Transverse colon (tissue), 4 donors: Measurements from ENCODE around the gene FAM83F. TPM values are rescaled to one million over a fixed set of nuclear protein-coding genes. Genes with fewer than 3 reads are reported as not detected.

Experiments used
- DNase-seq: peaks from one replicate; pipeline ENCODE4 v3.0.0-alpha.2; 2019
- H3K27ac ChIP-seq, 4 donors: fragments of 200-600 bp; sonication (generic); 2 replicates each; pipeline ENCODE4 v1.5.1; 2016 to 2018; ENCODE audit warnings: inconsistent platforms in 4 of 4
- H3K27me3 ChIP-seq: fragments of 200-600 bp; sonication (generic); 2 replicates; pipeline ENCODE4 v1.5.1; 2017; ENCODE audit warnings: inconsistent platforms
- H3K36me3 ChIP-seq, 4 donors: fragments of 200-600 bp; sonication (generic); 2 replicates each; pipeline ENCODE4 v1.5.1; 2017 to 2019; ENCODE audit warnings: inconsistent platforms in 4 of 4
- H3K4me1 ChIP-seq, 4 donors: fragments of 200-600 bp; sonication (generic); 2 replicates each; pipeline ENCODE4 v1.5.1; 2017 to 2020; ENCODE audit warnings: inconsistent platforms in 4 of 4
- H3K4me3 ChIP-seq, 4 donors: fragments of 200-600 bp; sonication (generic); 1 replicate in 1 of 4; 2 replicates in 3 of 4; pipeline versions ENCODE4 v1.5.1 to v1.6.1; 2017 to 2019; ENCODE audit warnings: inconsistent platforms in 4 of 4
- H3K9me3 ChIP-seq, 2 donors: fragments of 200-600 bp; sonication (generic); 2 replicates each; pipeline ENCODE4 v1.5.1; 2017 to 2019; ENCODE audit warnings: inconsistent platforms in 2 of 2
- EP300 ChIP-seq: sonication (generic); formaldehyde crosslinking; IDR thresholded peaks from one replicate; pipeline ENCODE4 v1.6.1; 2017; ENCODE audit warnings: antibody characterized with exemption, low read depth
- POLR2A ChIP-seq: fragments of 450-650 bp; IDR thresholded peaks from one replicate; pipeline ENCODE4 v1.6.1; 2016; ENCODE audit warnings: antibody characterized with exemption, mild to moderate bottlenecking, moderate library complexity
- POLR2AphosphoS5 ChIP-seq, 3 donors: sonication (generic); formaldehyde crosslinking; IDR thresholded peaks; one replicate each; pipeline ENCODE4 v1.6.1; 2016; ENCODE audit warnings: antibody characterized with exemption in 3 of 3
- WGBS, 2 donors: methylation state at CpG; one replicate each; pipeline ENCODE4 v1.1.5; 2018; ENCODE audit warnings: low coverage in 1 of 2; 5-methylcytosine and 5-hydroxymethylcytosine counted together
- in situ Hi-C, 4 donors: fragments of 200-750 bp; cut with MboI; loops; one replicate each; pipeline versions ENCODE4 v1.15.0 to v1.15.1; 2017; ENCODE audit warnings: low sequenced_read_pairs in 3 of 4, low pct_ligation_motif_present in 1 of 4, low pct_unique_long_range_greater_than_20kb in 1 of 4
- intact Hi-C: fragments of 100-400 bp; cut with DNase I; formaldehyde crosslinking; loops from one replicate; pipeline ENCODE4 v1.15.1; 2023; ENCODE audit warnings: low total_unique reads
- total RNA-seq, 4 donors: library from RNA; depleted of rRNA; stranded (reverse); fragments of >200 nt; gene quantifications; one replicate each; pipeline ENCODE4 v1.1.0, GENCODE V29; 2016
- TF ChIP-seq, protein P1 (sequence below), 5 experiments: fragments of 200-600 bp in 3 of 5; fragments of 450-650 bp in 2 of 5; sonication (generic) in 3 of 5; IDR thresholded peaks; 1 replicate in 2 of 5; 2 replicates in 3 of 5; pipeline ENCODE4 v1.5.1; 2016 to 2017; ENCODE audit warnings: antibody characterized with exemption in 5 of 5, inconsistent platforms in 3 of 5, mild to moderate bottlenecking in 2 of 5, moderate library complexity in 1 of 5

The FAM83F gene
- total RNA-seq, 4 donors from 2014 or later: 18.7 to 36.3 (median 25.4) TPM

DNA sequence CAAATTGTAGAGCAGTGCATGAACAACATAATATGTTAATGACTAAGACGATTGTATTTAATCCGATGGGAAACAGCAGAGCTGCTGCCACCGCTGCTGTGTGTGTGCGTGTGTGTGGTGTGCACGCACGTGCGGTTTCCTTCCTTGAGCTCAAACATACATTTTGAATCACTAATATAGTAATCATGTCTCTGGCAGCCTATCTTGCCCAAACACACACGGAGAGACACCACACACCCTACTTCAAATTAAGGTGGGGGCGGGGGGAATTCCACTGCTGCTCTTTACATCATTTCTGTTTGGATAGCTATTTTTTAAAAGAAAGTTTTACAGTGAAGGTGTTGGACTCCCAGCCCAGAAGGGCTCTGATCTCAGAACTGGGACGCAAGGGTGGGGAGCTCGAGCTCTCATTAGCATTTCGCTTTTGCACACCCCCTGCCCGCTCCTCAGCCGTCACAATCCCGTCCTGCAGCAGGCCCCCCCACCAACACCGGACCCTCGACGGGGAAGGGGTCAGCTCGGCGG lies 651 bp upstream of the FAM83F start:
- H3K4me1 ChIP-seq: peaks cover 0 to 42% (median 25%) of the 10 kb centered on the region in 4 donors
- WGBS, 2 donors: 42% methylated on average over 20 of the region's 20 CpGs; no CpG with 5 or more reads in 1 of the 2 donors
- no peak overlapping the region for H3K27ac ChIP-seq
- intact Hi-C loops: no loop called here
- TF ChIP-seq, protein P1, sequence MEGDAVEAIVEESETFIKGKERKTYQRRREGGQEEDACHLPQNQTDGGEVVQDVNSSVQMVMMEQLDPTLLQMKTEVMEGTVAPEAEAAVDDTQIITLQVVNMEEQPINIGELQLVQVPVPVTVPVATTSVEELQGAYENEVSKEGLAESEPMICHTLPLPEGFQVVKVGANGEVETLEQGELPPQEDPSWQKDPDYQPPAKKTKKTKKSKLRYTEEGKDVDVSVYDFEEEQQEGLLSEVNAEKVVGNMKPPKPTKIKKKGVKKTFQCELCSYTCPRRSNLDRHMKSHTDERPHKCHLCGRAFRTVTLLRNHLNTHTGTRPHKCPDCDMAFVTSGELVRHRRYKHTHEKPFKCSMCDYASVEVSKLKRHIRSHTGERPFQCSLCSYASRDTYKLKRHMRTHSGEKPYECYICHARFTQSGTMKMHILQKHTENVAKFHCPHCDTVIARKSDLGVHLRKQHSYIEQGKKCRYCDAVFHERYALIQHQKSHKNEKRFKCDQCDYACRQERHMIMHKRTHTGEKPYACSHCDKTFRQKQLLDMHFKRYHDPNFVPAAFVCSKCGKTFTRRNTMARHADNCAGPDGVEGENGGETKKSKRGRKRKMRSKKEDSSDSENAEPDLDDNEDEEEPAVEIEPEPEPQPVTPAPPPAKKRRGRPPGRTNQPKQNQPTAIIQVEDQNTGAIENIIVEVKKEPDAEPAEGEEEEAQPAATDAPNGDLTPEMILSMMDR (IDR thresholded peaks at IDR 0.05): no peak
- TF ChIP-seq POLR2AphosphoS5 (IDR thresholded peaks at IDR 0.05): no peak
- TF ChIP-seq POLR2A: no peak
- peaks cover 31% of the 10 kb centered on the region for H3K27me3 ChIP-seq
- in situ Hi-C loops: no loop called here
- no peaks in the 10 kb centered on the region for H3K9me3 ChIP-seq
- peak overlapping the region in 2 of 4 donors; percentile 57 to 61 for H3K4me3 ChIP-seq
- no peaks in the 10 kb centered on the region for H3K36me3 ChIP-seq
- no peak for DNase-seq

DNA sequence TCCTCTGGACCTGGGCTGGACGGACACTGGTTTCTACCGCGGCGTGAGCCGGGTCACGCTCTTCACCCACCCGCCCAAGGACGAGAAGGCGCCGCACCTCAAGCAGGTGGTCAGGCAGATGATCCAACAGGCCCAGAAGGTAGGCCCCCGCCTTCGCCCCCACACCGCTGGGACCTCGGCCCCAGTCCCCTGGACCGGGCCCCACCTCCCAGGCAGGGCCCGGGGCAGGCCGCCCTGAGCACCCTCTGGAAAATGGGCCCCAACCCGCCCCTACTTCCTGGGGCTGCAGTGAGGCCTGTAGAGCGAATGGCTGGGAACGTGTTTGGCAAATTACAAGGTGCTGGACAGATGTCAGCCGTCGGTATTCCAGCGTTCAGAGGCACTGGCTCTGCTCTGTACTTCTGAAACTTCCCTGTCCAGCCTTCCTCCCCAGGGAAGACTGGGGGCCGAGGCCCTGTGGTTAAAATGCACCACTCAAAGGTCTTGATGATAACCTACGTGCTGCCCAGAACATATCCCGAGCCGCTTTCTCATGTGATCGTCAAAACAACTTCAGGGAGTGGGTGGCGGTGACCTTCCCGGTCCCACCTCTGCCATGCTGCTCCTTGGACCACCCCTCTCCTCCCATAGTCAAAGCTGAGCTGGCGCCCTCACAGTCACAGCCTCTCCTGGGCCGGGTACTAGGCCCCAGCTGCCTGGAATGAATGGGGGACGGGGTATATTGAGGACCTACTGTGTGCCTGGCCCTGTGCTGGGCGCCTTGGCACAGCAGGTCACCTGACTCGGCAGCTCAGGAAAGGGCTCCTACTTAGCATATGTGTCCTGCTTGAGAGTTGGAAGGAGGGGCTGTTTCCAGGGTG lies 869 bp downstream of the FAM83F start:
- intact Hi-C loops: no loop called here
- Histone ChIP-seq H3K4me3 (peak overlapping the region; percentile 40 to 61 (median 56)), H3K36me3 (no peaks in the 10 kb centered on the region), H3K9me3 (no peaks in the 10 kb centered on the region), H3K4me1 (peaks cover 0 to 57% (median 33%) of the 10 kb centered on the region in 4 donors), H3K27me3 (peaks cover 31% of the 10 kb centered on the region), H3K27ac (peak overlapping the region; percentile 81 to 88 (median 86))
- in situ Hi-C loops: no loop called here
- TF ChIP-seq EP300 (no peak), POLR2AphosphoS5 (IDR thresholded peaks at IDR 0.05) (no peak), POLR2A (no peak)
- TF ChIP-seq, protein P1 (IDR thresholded peaks at IDR 0.05): no peak
- peak; percentile 29 for DNase-seq
- 50% methylated on average over 31 of the region's 35 CpGs; no CpG with 5 or more reads in 1 of the 2 donors for WGBS, 2 donors

DNA sequence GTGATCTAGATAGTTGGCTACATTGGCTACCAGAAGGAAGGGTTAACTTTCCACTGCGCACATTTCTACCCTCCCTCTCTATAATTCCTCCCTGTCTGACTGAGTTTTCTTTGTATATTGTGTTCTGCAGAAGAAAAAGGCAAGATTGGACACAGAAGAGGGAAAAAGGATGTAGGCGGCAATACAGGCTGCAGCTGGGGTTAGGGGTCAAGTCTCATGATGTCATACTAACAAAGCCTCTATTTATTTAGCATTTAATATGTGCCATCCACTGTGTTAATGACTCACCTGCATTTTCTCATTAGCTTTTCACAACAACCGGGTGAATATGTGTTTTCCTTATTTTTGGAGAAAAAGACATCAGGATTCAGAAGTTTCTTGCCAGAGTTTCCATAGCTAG lies 2.0 kb downstream of the FAM83F start:
- TF ChIP-seq EP300 (no peak), POLR2A (no peak), POLR2AphosphoS5 (IDR thresholded peaks at IDR 0.05) (no peak)
- TF ChIP-seq, protein P1 (IDR thresholded peaks at IDR 0.05): no peak
- no peak for DNase-seq
- H3K4me1 ChIP-seq: peaks cover 0 to 58% (median 33%) of the 10 kb centered on the region in 4 donors

DNA sequence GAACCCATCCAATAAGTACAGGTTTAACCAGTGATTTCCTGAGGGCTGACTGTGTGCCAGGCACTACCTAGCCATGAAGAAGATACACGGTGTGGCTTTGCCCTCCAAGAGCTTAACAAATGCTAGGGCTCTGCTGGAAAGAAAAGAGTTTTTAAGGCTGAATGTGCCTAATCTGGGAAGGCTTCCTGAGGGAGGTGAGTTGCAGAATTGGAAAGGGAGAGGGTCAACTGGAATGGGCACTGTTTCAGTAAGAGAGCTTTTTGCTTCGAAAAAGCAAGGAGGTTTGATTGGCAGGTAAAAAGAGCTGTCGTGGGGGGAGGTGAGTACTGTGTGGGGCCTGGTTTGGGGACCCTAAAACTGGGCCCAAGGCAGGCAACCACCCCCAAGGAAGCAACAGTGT lies 2.7 kb downstream of the FAM83F start:
- H3K27me3 ChIP-seq: peaks cover 31% of the 10 kb centered on the region
- intact Hi-C loops: no loop called here
- H3K9me3 ChIP-seq: no peaks in the 10 kb centered on the region
- peak overlapping the region in 1 of 4 donors; percentile 61 for H3K4me3 ChIP-seq
- H3K4me1 ChIP-seq: peaks cover 0 to 58% (median 33%) of the 10 kb centered on the region in 4 donors
- WGBS, 2 donors: 81% methylated on average over 3 of the region's 3 CpGs; no CpG with 5 or more reads in 1 of the 2 donors
- no peaks in the 10 kb centered on the region for H3K36me3 ChIP-seq
- TF ChIP-seq, protein P1 (IDR thresholded peaks at IDR 0.05): no peak
- no peak for TF ChIP-seq POLR2A
- no peak for TF ChIP-seq POLR2AphosphoS5 (IDR thresholded peaks at IDR 0.05)
- no peak for TF ChIP-seq EP300
- no peak for DNase-seq
- in situ Hi-C loops: no loop called here
- H3K27ac ChIP-seq: peak overlapping the region; percentile 81 to 88 (median 86)

More for the DNA sequence above, 2.0 kb downstream of the FAM83F start:
- H3K4me3 ChIP-seq: peak overlapping the region in 1 of 4 donors; percentile 61
- H3K36me3 ChIP-seq: no peaks in the 10 kb centered on the region
- H3K9me3 ChIP-seq: no peaks in the 10 kb centered on the region
- intact Hi-C loops: no loop called here
- H3K27me3 ChIP-seq: peaks cover 31% of the 10 kb centered on the region
- peak overlapping the region; percentile 81 to 88 (median 86) for H3K27ac ChIP-seq
- 60 to 71% methylated on average over 3 of the region's 3 CpGs for whole genome bisulfite sequencing, 2 donors
- in situ Hi-C loops: no loop called here
